Muscle layer of colon (tissue), 2 donors: Measurements from ENCODE around the gene KLHL25.

ENCODE experiments used
- H3K27ac ChIP-seq: one replicate; pipeline ENCODE4 v1.7.0; 2013; ENCODE audit warnings: low read depth, mild to moderate bottlenecking, low read length, moderate library complexity
- H3K27me3 ChIP-seq, 2 donors: one replicate each; pipeline ENCODE4 v1.7.0; 2013; ENCODE audit warnings: low read length in 2 of 2, mild to moderate bottlenecking in 2 of 2; ENCODE audit not compliant: insufficient read depth in 2 of 2, control insufficient read depth in 1 of 2
- H3K36me3 ChIP-seq: one replicate; pipeline ENCODE4 v1.7.0; 2013; ENCODE audit warnings: mild to moderate bottlenecking, low read length; ENCODE audit not compliant: insufficient read depth
- H3K4me1 ChIP-seq: one replicate; pipeline ENCODE4 v1.7.0; 2013; ENCODE audit warnings: mild to moderate bottlenecking, low read length; ENCODE audit not compliant: insufficient read depth
- H3K4me3 ChIP-seq, 2 donors: one replicate each; pipeline ENCODE4 v1.7.0; 2013; ENCODE audit warnings: low read length in 2 of 2, low read depth in 1 of 2, mild to moderate bottlenecking in 1 of 2, moderate library complexity in 1 of 2
- H3K9ac ChIP-seq: one replicate; pipeline ENCODE4 v1.7.0; 2013; ENCODE audit warnings: low read length
- H3K9me3 ChIP-seq: one replicate; pipeline ENCODE4 v1.7.0; 2013; ENCODE audit warnings: mild to moderate bottlenecking, low read length
- donor health status: abdominal sarcoma.
- donor health status: Adenocarcinoma of cecum.

Gene KLHL25

DNA sequence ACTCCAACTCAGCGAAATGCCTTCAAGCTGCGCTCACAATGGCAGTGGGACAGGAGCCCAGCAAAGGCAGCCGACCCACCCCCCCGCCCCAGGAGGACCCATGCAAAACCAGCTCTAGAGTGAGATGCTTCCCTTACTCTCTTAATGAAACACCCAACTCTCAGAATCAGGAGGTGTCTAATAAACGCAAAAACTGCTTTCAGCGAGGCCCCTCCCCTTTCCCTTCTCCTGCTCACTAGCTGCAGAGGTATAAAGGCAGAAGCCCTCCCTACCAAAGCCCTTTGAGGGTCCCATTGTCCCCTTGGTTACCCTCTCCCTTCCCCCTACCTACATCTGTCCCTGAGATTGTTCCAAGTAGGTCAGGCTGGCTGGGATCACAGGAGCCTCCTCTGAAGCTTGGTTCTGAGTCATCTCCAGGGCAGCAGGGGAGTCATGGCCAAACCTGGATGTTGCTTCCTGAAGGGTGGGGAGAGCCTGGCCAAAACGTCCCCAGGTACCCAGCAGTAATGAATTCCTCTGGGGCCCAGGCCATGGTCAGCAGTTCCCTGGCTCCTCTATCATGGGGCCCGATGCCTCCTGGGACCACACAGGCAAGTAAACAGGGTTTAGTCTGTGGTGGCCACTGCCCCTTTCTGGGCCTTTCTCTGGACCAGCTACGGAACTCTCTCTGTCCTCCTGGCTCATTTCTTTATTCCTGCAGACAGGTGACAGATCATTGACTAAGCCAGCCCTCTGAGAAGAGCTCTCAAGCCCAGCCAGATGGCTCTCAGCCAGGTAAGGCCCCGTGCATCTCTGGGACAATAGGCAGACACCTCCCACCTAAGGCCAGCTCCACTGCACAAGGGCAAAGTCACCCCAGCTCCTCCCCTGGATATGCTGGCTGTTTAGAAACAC is 8.6 kb downstream of the KLHL25 start:
- no peaks in the 10 kb centered on the region for H3K9me3 ChIP-seq
- H3K27me3 ChIP-seq, result no peaks in the 10 kb centered on the region
- peaks cover 14% of the 10 kb centered on the region for H3K4me1 ChIP-seq
- no peak overlapping the region for H3K27ac ChIP-seq
- no peak overlapping the region for H3K4me3 ChIP-seq
- H3K9ac ChIP-seq, result no peak overlapping the region
- H3K36me3 ChIP-seq, result no peaks in the 10 kb centered on the region

DNA sequence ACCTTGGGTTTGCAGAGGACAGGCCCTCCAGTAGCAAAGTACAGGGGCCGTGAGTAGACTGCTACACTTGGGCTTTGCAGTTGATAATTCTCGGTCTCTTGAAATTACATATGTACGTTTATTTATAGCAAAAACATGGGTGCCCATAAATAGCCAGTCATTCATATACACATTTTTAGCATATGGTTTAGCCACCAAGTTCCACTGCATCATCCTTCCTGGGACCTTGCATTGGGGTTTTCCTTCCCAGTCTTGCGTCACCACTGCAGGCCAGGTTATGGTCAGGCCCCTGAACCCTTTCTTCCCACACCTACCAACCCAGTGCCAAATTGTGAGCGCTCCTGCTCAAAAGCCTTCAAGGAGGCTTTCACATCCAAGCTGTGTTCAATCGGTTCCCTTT is 12.7 kb downstream of the KLHL25 start:
- H3K27ac ChIP-seq, result no peak overlapping the region

DNA sequence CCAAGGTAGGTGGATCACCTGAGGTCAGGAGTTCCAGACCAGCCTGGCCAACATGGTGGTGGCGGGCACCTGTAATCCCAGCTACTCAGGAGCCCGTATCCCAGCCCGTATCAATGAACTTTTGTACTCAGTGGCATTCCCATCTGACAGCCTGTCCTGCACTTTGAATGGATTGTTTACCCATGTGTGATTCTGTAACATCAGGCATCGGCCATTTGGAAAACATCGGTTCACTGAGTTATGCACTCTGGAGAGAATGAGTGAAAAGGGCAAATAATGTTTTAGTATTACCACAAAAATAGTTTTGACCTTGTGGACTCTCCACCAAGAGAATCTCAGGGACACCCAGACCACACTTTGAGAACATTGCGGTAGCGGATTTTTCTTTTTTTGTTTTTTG is 13.6 kb downstream of the KLHL25 start:
- no peak overlapping the region for H3K27ac ChIP-seq
- no peaks in the 10 kb centered on the region for H3K27me3 ChIP-seq
- H3K36me3 ChIP-seq, result no peaks in the 10 kb centered on the region
- no peak overlapping the region for H3K9ac ChIP-seq
- H3K9me3 ChIP-seq, result no peaks in the 10 kb centered on the region
- H3K4me3 ChIP-seq, result no peak overlapping the region
- H3K4me1 ChIP-seq, result peaks cover 7% of the 10 kb centered on the region

More for the DNA sequence above, 12.7 kb downstream of the KLHL25 start:
- no peaks in the 10 kb centered on the region for H3K36me3 ChIP-seq
- H3K9ac ChIP-seq, result no peak overlapping the region
- H3K27me3 ChIP-seq, result no peaks in the 10 kb centered on the region
- peaks cover 14% of the 10 kb centered on the region for H3K4me1 ChIP-seq
- no peaks in the 10 kb centered on the region for H3K9me3 ChIP-seq
- no peak overlapping the region for H3K4me3 ChIP-seq

DNA sequence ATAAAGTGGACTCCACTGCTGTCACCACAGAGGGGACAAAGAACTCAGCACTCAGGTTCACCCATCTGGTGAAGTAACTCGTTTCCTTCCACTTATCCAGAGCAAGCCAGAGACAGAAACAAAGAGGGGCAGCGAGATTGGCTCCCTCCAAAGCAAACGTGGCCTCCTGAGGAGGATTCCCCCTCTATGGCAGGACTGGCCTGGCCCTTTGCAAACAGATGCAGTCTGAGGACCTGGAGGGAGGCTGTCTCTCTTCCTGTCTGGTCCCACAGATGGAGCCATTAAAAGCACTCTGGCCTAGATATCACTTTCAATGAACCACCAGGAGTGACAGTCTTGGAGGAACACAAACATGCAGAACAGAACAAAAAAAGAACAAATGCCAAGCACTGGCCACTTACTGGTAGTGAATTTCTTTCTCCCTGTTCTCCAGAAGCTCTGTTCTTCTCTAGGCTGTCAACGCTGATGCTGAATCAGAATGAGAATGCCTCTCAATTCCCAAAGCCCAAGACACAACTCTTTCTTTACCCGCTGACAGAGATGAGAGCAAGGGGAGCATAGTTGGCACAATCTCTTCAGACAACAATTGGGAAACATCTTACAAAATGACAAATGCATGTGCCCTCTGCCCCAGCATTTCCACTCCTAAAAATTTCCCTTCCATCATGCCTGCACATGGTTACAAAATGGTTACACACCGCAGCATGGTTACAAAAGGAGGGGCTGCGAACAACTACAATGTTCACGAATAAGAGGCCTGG is 14.3 kb downstream of the KLHL25 start:
- H3K4me1 ChIP-seq, result peaks cover 2% of the 10 kb centered on the region
- H3K9me3 ChIP-seq, result no peaks in the 10 kb centered on the region
- H3K9ac ChIP-seq, result no peak overlapping the region
- no peak overlapping the region for H3K4me3 ChIP-seq
- H3K27ac ChIP-seq, result no peak overlapping the region
- H3K36me3 ChIP-seq, result no peaks in the 10 kb centered on the region
- no peaks in the 10 kb centered on the region for H3K27me3 ChIP-seq

DNA sequence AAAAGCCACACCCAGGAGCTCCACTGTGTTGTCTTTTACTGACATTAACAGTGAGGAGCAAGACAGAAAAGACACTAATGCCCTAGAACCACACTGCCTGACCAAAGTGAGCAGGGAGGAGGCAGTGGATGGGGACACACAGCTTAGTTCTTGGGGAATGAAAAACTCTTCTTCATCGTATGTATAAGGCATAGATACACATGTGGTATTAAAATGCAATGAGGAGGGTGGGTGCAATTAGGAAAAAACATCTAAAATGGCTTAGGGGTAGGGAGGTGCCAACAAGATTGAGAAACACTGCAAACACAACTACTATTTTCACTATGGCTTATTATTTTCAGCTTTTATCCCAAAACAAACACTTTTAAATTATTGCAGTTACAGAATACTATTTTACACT is 15.5 kb downstream of the KLHL25 start:
- H3K4me1 ChIP-seq, result no peaks in the 10 kb centered on the region
- no peaks in the 10 kb centered on the region for H3K27me3 ChIP-seq
- no peak overlapping the region for H3K27ac ChIP-seq
- no peaks in the 10 kb centered on the region for H3K36me3 ChIP-seq
- H3K9ac ChIP-seq, result no peak overlapping the region
- H3K4me3 ChIP-seq, result no peak overlapping the region
- H3K9me3 ChIP-seq, result no peaks in the 10 kb centered on the region

DNA sequence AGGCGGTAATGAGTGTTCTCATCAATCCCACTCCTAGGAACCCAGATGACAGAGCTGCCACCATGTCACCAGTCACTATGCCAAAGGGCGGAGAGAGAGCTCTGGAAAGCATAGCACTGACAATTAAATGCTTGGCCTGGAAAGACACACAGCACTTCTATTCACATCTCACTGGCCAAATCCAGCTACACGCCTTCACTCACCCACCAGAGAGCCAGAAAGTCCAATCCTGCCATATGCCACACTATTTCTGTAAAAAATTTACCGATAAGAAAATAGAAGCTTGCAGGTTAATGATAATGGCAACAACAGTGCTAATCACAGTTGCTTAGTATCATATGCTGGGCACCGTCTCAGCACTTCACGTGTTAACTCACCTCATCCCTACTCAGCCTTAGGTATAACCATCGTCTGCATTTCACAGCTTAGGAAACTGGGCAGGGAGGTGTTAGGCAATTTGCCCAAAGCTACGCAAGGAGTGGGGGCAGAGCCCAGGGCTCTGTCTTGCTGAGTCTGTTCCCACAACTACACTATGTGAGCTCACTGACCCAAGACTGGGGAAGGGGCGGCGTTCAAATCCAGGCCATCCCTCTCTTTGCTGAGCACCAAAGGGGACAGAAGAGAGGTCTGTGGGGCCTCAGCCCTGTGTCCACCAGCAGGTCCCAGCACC is 16.5 kb downstream of the KLHL25 start:
- Histone ChIP-seq H3K36me3 (no peaks in the 10 kb centered on the region), H3K4me3 (no peak overlapping the region), H3K27me3 (no peaks in the 10 kb centered on the region), H3K9ac (no peak overlapping the region), H3K27ac (no peak overlapping the region), H3K4me1 (no peaks in the 10 kb centered on the region), H3K9me3 (no peaks in the 10 kb centered on the region)

DNA sequence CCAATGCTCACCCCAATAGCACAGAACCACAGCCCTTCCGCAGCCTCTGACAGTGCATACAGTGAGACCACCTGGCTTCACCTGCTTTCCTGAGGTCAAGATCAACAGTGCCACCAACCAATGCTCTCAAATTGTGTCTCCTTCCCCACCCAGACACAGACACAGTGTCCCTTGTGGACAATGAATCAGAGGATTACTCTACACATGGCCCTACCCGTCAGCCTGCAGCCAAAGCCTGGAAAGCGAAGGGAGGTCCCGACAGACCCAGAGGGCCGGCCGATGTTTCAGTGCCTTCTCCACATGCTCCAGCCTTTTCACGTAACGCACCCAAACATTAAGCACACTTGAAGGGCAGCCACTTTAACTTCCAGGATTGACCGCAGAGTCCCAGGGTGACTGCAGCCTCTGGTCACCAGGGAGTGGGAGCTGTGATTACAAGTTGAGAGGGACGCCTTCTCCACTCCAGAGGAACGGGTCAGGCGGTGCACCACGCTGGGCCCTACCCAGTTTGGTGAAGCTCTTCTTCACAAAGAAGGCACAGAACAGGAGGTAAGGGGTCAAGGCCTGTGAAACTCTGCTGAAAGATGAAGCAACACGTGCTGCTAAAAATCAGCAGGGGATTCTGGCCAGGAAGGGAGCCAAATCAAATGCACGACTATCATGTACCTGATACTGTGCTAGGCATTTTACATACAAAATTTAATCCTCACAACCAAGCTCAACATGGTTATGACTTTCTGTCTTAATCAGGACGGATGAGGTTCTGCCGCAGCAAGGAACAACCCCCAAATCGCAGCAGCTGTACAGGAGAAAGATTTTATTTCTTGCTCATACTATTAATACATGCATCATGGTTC is 17.2 kb downstream of the KLHL25 start:
- no peaks in the 10 kb centered on the region for H3K36me3 ChIP-seq
- no peaks in the 10 kb centered on the region for H3K9me3 ChIP-seq
- H3K4me3 ChIP-seq, result no peak overlapping the region
- H3K9ac ChIP-seq, result no peak overlapping the region
- H3K4me1 ChIP-seq, result peaks cover 2% of the 10 kb centered on the region
- no peak overlapping the region for H3K27ac ChIP-seq
- no peaks in the 10 kb centered on the region for H3K27me3 ChIP-seq

DNA sequence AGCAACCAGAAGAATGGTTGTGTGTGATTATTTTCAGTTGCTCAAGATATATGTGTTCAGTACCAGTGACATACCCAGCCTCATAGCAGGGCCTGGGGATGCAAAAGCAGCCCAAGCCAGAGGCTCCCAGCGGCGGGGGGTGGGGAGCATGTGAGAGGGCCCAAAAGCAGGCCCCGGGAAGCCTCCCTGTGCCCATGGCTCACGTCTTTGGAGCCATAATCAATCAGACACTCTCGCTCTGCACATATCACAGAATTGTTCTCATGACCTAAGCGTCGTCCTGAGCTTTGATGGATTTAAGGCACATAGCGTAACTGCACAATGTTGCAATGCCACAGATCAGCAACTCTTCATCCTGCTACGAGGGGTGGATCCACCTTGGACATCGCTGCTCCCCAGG is 20.8 kb downstream of the KLHL25 start:
- no peaks in the 10 kb centered on the region for H3K27me3 ChIP-seq
- no peak overlapping the region for H3K4me3 ChIP-seq
- no peaks in the 10 kb centered on the region for H3K9me3 ChIP-seq
- no peaks in the 10 kb centered on the region for H3K36me3 ChIP-seq
- H3K4me1 ChIP-seq, result peaks cover 5% of the 10 kb centered on the region
- no peak overlapping the region for H3K27ac ChIP-seq
- H3K9ac ChIP-seq, result no peak overlapping the region

DNA sequence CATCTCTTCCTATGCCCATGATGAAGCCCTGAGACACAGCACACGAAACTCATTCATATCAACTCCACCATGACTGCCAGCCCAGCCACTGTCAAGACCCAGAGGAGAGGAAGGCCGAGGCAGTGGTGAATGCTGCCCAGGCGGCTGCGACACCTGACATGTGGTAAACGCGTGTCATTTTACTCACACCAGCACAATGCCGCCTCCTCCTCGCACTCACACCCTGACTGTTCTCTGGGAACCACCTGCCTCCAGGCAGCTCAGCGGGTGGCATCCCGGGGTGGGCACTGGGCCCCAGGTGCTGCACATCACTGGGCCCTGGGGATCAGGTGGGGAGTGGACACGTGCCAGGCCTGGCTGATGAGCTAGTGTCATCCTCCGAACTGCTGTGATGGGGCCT is 21.5 kb downstream of the KLHL25 start:
- Histone ChIP-seq H3K4me3 (no peak overlapping the region), H3K9me3 (no peaks in the 10 kb centered on the region), H3K4me1 (peaks cover 5% of the 10 kb centered on the region), H3K36me3 (no peaks in the 10 kb centered on the region), H3K27me3 (no peaks in the 10 kb centered on the region), H3K9ac (no peak overlapping the region), H3K27ac (no peak overlapping the region)

DNA sequence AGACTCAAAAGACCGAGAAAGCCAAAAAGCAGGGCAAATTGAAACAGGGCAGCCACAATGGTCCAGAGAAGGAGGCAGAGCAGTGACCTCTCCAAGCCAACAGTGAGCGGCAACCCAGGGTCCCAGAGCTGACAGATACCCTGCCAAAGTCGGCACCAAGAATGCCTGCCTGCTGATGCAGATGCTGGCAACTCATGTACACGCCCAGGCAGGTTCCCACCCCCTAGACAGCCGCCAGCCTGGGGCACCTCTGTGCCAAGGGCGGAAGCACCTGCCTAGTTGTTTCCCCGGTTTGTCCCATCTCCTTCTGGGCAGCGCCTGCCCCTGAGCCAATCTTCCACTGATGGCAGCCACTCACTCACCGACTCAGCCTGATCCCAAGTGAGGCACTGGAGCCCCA is 22.1 kb downstream of the KLHL25 start:
- H3K27me3 ChIP-seq, result no peaks in the 10 kb centered on the region
- no peak overlapping the region for H3K4me3 ChIP-seq
- no peak overlapping the region for H3K27ac ChIP-seq
- H3K4me1 ChIP-seq, result peaks cover 5% of the 10 kb centered on the region
- no peak overlapping the region for H3K9ac ChIP-seq
- no peaks in the 10 kb centered on the region for H3K9me3 ChIP-seq
- no peaks in the 10 kb centered on the region for H3K36me3 ChIP-seq
